Measurements from ENCODE around the gene STARD13.

STARD13 gene

DNA sequence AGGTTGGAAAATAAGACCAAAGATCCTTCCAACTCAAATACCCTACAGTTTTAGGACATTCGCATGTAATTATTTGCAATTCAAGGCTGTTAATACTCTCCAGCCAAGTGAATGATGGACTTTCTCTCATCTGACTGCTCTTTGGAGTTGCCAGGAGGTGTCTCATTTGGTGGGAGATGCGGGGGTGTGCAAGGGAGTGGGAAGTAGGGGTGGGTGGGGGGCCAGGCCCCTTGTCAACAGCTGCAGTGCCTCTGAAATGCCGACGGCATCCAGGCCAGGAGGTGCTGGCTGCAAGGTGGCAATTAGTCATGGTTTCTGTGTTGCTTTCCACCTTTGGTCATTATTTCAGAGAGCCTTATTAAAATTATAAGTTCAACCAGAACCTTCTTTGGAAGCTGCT, 147.8 kb downstream of the STARD13 start:
- DNase-seq: no peak

DNA sequence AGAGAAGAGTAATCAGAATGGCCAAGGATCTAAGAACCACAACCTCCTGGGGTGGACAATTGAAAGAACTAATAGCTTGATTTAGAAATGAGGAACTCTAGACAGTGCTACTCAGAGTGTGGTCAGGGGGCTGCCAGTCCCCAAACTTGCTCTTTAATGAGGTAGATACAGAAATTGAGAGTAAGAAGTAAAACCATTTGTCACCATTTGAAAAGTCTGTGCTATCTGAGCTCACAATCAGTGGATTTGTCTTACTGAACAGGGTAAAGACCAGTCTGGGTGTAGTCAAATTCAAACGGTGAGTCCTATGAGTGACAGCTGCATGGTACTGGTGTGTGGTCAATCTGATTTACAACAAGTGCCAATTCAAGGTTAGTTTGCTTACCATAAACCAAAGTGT, 150.5 kb downstream of the STARD13 start:
- no peak for DNase-seq

DNA sequence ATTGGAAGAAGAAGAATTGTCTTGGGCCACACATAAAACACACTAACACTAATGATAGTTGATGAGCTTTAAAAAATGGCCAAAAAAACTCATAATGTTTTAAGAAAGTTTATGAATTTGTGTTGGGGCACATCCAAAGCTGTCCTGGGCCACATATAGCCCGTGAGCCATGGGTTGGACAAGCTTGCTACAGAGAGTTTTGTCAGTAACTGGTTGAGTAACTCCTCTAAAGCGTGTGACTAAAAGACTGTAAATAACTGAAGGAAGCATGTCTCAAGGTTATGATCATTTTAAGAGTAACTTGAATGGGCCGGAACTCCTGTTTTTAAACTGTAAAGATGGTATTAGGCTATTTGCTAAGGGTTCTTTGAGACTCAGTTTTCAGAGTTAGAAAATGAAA, 151.3 kb downstream of the STARD13 start:
- no peak for DNase-seq

DNA sequence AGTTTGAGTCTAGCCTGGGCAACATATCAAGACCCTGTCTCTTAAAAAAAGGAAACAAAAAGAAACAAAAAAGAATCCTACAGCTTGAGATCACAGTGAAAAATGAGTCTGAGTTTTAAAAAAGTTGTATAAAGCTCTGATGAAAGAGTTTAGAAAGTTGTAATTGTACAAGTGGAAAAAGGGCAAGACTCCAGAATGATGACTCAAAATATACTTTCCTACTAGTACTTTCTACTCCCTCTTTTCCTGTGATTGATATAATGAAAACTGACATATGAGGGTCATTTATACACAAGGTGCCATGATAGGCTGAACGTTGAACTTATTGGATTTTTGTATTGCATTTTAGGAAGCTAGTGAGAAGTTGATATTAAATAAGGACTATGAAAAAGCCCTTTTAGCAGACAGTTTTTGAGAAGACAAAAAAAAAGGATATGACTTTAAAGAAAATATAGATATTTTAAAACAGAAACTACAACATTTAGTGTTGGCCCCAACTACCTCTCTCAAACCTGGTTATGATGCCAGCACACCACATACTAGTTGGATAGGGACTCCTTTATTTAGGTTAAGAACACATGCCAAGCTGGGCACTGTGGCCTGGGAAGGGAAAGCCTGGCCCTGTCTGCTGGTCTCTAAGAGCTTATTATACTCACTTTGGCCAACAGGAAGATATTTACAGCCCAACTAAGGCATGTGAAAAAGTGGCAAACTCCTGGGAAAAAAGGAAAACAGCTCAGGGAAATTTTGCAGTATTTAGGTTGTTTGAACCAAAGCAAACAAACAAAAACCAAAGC, 152.7 kb downstream of the STARD13 start:
- no peak for DNase-seq

DNA sequence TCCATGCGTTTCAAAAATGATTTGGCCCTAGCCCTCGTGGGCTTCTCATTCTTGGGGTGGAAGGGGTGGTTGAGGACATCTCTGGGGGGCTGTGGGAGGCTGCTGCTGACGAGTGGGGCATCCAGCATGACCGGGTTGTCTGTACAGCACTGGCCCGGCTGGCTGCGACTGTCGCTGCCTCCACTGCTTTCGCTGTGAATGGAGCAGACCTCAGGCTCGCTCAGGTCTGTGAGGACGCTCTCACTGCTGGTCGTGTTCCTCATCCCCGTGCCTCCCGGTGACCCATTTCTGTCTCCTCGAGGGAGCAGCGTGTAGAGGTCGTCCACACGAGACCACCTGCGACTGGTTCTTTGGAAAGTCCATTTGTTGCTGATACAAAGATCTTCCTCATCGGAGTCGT, 155.7 kb downstream of the STARD13 start:
- no peak for DNase-seq

DNA sequence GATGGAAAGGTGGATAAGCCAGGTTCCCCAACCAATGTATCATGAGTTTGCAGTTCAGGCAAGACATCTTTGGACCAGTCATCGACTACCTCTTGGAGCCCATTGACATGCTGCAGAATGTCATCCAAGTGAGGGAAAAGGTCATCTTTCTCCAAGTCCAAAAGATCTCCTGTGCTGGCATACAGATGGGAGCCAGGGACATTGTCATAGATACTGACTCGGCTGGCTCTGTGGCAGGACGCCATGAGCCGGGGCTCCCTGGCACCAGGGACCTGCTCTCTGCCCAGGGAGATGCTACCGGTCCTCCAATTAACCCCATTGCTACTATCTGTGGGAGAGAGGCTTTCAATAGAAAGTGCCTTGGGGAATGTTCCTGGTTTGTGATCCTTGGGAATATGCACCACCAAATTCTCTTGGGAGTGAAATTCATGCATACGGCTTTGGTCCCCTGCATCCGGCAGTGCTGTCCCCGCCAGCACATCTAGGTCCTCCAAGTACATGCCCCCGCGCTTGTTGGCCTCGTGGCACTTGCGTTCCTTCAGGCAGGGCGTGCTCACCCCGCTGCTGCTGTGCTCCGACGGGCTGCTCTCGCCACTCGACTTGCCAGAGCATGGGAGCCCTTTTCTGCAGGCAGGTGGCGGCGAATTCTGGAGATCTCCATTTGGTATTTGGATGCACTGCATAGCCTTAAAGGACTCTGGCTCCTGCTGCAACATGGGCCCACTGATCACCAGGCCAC, 156.3 kb downstream of the STARD13 start:
- DNase-seq: no peak

DNA sequence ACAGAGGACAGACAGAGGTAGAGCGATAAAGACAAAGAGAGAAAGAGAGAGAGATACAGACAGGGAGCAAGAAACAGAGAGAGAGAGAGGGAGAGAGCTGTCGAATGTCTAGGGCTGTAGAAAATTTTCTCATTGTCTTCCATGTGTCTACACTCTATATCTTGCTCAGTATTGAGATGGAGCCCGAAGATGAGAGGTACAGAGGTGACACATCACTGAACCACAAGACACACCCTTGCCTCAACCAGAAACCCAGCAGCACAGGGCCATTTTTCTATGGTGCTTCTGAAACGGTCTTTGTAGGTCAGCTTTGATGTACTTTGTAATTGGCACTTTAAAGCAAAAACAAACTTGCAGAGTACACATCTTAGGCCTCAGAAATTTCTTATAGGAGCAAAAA, 157.4 kb downstream of the STARD13 start:
- DNase-seq: no peak

DNA sequence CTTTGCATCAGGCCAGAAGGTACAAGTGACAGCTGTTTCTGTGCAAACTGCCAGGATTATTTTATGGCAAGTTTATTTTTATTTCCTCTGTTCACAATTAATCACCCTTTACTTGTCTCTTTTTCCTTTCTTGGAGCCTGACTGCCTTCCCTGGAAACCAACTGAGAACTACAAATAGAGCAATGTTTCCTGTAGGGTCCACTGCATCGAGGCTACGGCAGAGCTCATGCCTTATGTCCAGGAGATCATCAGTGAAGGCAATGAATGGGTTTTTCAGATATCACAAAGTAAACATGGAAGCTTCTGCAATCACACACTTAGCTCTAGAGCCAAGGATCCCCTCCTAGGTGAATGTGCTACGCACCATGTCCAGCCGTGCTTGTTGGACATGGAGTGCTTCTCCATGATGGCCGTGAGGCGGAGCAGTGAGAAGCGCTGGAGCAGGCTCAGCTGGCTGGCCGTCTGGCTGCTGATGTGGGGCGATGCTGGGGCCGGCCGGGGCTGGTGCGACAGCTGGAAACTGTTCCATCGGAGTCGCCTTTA, 158.5 kb downstream of the STARD13 start:
- DNase-seq: no peak

DNA sequence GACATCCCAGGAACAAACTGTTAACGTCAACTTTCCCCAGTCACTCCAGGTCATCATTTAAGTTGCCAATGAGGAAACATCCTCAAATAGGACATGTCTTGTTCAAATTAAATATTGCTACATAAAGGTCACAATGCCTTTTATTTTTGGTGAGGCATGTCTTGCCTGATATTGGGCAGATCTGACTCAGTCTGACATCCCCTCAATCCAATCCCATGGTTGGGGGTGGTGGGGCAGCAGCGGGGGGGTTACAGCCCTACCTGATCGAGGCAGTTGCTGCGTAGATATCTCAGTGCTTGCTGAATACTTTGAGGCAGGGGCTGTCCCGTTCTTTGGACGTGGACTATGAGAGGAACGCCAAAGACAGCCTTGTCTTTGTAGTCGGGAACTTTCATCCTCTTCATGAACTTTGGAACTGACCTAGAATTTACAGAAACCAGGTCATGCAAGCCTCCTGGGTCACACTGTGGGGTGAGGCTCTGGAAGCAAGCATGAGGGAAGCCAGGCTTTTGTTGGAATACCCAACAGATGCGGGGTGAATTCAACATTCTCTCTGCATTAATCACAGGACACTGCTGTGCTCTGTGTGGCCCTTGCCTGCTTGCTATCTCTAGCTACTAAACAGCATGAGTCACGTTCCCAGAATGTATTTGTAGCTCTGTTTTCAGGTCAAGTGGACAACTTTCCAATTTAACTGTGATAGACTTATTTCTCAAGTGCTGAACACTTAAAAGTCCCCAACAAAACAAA, 159.6 kb downstream of the STARD13 start:
- no peak for DNase-seq

DNA sequence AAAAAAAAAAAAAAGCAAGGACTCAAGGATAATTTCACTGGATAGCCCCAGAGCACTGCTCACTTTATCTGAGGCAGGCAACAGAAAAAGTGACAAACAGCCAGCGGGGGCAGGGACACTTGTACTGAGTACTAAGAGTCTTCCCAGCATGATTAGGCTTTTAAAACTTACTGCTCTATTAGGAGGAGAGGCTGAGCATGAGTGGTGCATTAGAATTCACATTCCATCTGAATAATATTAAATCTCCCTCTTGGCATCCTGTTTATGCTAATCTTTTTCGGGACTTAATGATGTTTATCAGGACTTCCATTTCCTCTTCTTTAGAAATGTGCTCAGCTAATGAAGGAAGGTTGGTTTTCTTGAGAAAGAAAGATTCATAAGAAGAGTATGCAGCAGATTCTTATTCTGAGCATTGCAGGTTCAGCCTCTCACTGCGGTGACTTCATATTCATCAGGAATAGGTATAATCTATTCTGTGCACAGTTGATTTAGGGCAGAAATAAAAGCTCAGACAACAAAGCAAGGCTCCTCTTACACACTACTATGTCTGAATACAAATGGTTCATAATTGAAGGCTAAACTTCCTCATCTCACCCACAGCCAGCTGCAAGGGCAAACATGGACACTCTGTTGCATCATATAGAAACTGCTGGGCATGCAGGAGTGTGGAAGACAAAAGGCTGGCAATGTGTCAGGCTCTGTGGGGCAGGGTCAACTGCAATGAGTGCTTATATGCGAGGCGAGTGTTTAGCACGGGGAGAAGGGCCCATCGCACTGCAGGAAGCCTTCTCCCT, 162.3 kb downstream of the STARD13 start:
- no peak for DNase-seq

DNA sequence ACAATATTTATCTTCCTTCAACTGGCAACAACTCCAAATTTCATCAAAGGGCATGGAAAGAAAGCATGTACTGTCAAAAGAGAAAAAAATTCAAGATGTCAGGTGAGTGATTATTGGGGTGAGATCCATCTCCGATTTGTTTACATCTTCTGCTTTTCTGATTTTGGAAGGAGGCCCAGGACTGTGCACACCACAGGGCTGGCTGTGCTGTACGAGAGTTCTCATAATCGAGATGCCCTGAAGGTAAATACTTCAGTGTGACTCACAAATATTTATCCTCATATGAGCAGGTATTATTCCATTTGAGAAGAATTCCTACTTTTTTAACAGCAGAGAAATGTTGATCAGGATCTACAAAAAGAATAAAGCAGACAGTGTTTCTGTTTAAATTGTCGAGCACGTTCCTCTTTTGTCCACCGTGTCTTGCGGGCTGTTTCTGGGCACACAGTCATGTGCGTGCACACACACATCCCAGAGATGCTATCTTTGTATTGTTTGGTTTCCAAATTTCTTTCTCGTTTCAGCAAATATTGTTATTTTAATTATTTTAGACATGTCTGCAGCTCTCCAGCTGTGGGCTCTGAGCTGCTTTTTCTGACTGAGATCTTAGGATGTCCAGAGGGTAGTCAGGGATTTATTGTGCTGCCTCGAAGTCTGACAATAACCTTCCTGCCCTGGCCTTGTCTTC, 165.6 kb downstream of the STARD13 start:
- DNase-seq: no peak

DNA sequence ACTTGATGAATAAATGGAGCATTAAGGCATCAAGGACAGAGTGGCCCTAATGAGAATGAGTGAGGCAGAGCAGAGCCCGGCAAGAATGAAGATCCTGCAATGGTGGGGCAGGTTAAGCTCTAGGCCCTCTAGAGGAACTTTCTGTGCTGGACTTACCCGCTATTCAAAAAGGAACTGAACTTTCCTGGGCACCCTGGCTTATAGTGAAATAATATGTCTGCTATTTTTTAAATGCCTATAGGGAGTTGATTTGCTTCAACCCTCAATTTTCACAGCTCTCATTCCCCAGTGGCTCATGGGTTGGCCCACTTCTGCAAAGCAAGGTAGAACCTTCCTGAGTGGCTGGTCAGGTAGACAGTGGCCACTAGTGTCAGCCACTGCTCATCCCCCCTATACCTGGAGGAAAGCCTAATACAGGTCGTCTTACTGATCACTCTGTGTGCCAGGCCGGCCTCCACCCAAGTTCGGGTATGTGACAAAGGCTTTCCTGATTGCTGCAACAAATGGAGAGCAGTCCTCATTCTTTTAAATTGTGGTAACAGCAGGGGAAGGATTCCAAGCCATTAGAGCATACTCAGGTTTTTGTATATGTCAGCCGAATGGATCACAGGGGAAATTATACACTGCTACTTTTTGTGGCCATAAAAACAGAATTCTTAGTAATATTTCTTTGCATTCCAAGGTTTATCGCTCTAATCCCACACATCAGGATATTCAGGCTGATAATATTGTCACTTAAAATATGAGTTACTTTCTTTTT, 166.4 kb downstream of the STARD13 start:
- no peak for DNase-seq

DNA sequence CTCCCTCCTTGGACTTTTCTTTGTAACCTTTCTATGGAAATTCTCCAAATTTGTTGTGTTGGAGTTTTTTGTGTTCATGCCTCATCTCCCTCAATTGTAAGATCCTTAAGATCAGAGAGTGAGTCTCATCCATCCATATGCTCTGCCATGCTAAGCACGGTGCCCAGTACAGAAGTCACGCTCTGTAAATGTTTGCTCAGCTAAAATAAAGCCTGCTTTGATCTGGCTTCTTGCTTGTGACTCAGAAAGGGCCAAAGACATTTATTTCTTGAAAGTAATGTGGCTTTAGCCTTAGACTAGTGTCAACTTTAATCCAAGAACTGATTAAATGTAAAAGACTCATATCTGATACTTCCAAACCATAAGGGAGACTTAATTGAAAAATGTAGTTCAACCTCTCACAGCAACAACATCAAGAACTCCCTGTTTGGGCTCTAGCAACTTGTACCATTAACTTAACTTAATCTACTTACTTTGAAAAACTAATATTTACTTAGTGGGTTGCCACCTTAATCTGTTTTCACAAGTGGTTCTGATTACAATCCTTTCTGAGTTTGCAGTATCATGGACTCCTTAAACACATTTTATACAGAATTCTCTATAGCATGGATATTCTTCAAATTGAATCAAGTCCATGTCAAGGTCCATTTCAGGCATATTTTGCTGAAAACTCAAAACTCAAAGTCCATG, 169.1 kb downstream of the STARD13 start:
- DNase-seq: no peak

DNA sequence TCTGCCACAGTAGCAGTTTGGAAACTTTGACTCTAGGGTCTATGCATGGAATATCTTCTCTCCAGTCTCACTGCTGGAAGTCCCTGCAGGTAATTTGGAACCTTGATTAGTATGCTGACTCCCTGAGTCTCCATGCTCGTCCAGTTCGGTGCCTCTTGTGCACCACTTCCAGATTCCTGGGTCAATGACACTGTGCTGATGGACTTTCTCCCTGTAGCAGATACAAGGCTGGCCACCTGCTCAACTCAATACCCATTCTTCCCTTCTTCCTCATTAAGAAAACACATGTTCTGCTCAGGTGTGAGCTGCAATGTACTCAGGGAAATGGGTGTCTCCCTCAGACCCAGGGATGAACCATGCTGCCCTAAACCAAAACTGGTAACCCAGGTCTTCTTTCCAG, 170.3 kb downstream of the STARD13 start:
- no peak for DNase-seq

DNA sequence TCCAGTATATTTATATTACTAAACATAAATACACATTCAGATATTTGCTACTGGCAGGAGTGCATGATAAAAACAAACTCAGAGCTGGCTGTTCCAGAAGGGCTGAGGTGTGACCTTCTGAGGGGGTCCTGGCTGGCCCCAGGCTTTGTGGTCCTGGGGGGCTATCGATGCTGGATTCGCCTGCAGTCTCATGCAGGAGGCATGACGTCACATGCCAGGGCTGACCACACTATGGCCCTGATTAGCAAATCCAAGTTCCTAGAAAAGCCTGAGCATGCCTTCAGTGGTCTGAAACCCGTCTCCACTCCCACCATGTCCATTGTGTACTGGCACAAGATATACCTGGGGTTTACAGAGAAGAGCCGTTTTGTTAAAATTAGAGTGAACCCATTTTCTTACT, 171.4 kb downstream of the STARD13 start:
- DNase-seq: no peak

DNA sequence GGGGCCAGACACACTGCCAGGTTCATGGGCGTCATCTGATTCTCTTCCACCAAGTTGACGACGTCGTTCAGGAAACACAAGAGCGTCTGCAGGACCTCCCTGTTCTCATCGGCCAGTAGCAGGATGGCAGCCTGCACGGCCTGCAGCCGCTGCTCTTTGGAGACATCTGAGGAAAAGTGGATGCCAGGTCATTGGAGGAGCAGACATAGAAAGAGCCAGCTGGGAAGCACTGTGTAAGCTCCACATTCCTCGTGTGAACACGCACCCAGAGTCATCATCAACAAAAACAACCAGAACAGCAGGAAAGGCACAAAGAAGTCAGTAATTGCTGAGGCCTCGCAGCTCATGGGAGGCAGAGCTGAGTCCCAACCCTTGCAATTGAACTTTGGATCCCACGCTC, 172.8 kb downstream of the STARD13 start:
- no peak for DNase-seq

DNA sequence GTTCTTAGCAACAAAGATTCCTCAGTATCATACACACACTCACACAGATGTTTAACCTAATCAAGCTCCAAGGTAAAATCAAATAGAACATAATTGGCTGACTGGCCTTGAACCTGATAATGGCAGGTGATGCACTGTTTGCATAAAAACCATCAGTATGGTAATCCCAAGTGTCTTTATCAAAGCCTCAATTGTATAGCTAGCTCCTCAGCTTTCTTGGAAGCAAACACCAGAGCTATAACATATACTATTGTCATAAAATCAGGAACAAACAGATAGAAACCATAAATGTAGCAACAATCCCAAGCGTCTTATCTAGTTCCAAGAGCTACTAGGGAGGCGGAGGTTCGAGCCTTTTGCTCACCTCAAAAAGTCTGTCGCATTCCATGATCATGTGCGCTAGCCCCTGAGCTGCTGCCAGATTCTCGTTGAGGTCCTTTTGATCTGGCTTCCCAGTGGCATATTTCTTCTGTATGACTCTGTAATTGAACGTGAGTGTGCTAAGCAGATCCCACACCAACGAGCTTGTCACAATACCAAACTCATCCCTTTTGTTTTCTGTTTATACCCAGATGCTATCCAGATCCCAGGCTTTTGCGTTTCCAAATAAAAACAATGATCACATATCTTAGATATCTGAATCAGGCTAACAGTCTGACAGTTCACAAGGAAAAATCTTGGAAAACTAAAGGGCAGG, 174.0 kb downstream of the STARD13 start:
- no peak for DNase-seq

DNA sequence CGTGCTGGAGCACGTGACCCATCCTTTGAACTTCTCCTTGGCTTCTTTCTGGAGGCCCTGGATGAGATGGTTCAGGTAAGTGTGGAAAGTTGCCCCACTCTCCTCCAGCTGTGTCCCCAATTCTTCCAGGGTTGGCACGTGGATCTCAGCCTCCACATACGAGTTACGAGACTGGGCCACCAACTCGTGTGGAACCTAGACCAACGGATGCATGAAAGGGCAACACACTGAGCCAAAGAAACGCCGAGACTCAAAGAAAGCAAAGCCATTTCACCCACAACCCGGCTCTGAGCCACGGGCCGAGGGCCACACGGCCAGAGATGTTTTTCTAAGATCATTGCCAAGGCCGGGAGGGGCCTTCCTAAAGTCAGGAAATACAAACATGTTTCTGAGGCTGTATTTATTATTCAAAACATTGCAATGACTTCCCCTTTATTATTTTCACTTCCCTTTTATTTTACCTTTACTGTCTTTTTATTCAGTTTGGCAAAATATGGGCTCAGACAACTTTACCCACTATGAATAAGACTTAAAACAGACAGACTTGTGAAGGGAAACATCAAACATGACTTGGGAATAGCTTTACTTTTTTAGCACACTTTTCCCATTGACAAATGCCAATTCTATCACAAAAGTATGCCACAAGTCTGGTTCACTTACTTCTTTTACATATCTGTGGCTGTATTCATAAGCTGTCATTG, 174.7 kb downstream of the STARD13 start:
- no peak for DNase-seq

DNA sequence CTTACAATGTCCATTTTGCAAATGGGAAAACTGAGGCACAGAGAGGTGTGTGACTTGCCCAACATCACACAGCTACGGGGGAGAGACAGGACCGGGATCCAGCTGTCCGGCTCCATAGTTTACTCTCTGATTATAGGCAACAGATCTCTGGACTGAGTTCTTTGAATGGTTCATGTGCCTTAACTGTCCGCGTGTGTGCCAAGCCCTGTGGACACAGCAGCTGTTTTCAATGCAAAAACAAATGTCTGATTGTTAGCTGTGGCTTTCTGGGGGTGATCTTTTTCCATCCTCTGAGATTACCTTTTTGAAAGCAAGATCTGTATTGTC, 175.2 kb downstream of the STARD13 start:
- DNase-seq: no peak

DNA sequence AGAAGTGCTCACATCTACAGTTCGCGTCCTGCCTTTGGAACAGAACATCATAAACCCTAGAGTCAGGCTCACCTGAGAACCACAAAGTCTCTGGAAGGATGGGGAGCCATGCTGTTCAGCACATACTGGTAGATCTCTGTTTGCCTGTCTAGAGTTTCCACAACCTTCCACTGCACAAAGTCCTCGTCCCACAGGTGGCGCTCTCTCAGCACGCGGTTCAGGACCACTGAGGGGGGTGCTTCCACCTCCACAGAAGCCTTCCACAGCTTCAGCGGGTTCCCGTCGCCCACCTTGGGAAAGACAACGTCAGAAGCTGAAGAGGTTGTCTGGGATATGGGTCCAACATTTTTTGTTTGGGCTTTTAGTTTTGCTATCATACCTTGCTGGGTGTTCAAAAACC, 175.8 kb downstream of the STARD13 start:
- DNase-seq: no peak
